Heart left ventricle (tissue), 16 donors: ENCODE results near the gene FAM53B. TPM values are rescaled to one million over a fixed set of nuclear protein-coding genes. Genes with fewer than 3 reads are reported as not detected.
A peak's percentile ranks its signal among the peaks of the same experiment; 100 is the strongest.
"Not testable (repeated sequence)": the region's sequence is repeated elsewhere in the genome, so short reads cannot be mapped to it uniquely, and the experiment has no call there.

ENCODE experiments used
- ATAC-seq, 4 donors: fragments of 200-7000 bp; cut with Tn5 transposase; one replicate each; pipeline ENCODE4 v1.9.1; 2020 to 2022; ENCODE audit warnings: moderate library complexity in 4 of 4, mild to moderate bottlenecking in 3 of 4, moderate number of reproducible peaks in 1 of 4
- DNase-seq, 5 donors: peaks; one replicate each; pipeline ENCODE4 v3.0.0-alpha.2; 2020
- H3K27ac ChIP-seq, 12 donors: fragments of 200-600 bp; sonication (generic) in 4 of 12; one replicate each; pipeline versions ENCODE4 v1.5.0 to v1.8.0; 2016 to 2022; ENCODE audit warnings: mild to moderate bottlenecking in 2 of 12
- H3K27me3 ChIP-seq, 9 donors: fragments of 200-600 bp; sonication (generic) in 2 of 9; one replicate each; pipeline versions ENCODE4 v1.5.1 to v1.8.0; 2016 to 2022; ENCODE audit warnings: mild to moderate bottlenecking in 3 of 9
- H3K36me3 ChIP-seq, 9 donors: fragments of 200-600 bp; sonication (generic) in 2 of 9; one replicate each; pipeline versions ENCODE4 v1.5.0 to v1.8.0; 2018 to 2022; ENCODE audit warnings: mild to moderate bottlenecking in 2 of 9
- H3K4me1 ChIP-seq, 12 donors: fragments of 200-600 bp; sonication (generic) in 4 of 12; one replicate each; pipeline versions ENCODE4 v1.5.0 to v1.8.0; 2016 to 2022; ENCODE audit warnings: mild to moderate bottlenecking in 3 of 12
- H3K4me3 ChIP-seq, 12 donors: fragments of 200-600 bp; sonication (generic) in 4 of 12; one replicate each; pipeline versions ENCODE4 v1.5.0 to v1.8.0; 2017 to 2022; ENCODE audit warnings: mild to moderate bottlenecking in 9 of 12, moderate library complexity in 4 of 12
- H3K9me3 ChIP-seq, 12 donors: fragments of 200-600 bp; sonication (generic) in 4 of 12; one replicate each; pipeline versions ENCODE4 v1.5.0 to v1.8.0; 2016 to 2022; ENCODE audit warnings: mild to moderate bottlenecking in 1 of 12
- POLR2A ChIP-seq, 2 donors: fragments of 450-650 bp; IDR thresholded peaks; one replicate each; pipeline ENCODE4 v1.6.1; 2017; ENCODE audit warnings: antibody characterized with exemption in 2 of 2, mild to moderate bottlenecking in 2 of 2, moderate library complexity in 2 of 2
- WGBS, 4 donors: extraction: QIAGEN DNeasy Blood & Tissue Kit in 2 of 4; methylation state at CpG; one replicate each; pipeline versions ENCODE4 v1.1.5 to v1.1.7; 2013 to 2018; 5-methylcytosine and 5-hydroxymethylcytosine counted together
- intact Hi-C, 10 donors: fragments of 100-400 bp; cut with DNase I; formaldehyde crosslinking; loops; one replicate each; pipeline versions ENCODE4 v1.11.1 to v1.14.2; 2022
- polyA plus RNA-seq, 2 donors: library from polyadenylated mRNA; stranded (reverse); fragments of 200-250 nt; gene quantifications; one replicate each; pipeline ENCODE4 v1.2.3, GENCODE V29; 2013
- total RNA-seq, 9 donors: library from RNA; depleted of rRNA in 2 of 9; stranded (reverse); fragments of >200 nt in 2 of 9; fragmentation: NEBNext Ultra II Directional in 3 of 9; extraction: Animal tissue kit (Norgen Biotek cat#: 25700) in 3 of 9; gene quantifications; one replicate each; pipeline versions ENCODE4 v1.1.0 to v1.2.4, GENCODE V29; 2016 to 2023
- TF ChIP-seq, protein P1 (sequence below), 12 donors: fragments of 200-600 bp; sonication (generic) in 4 of 12; IDR thresholded peaks; one replicate each; pipeline versions ENCODE4 v1.5.0 to v1.8.0; 2018 to 2022; ENCODE audit warnings: antibody characterized with exemption in 12 of 12, mild to moderate bottlenecking in 5 of 12
- donor health status: ischemic (EF 13 %, LVEDD 7.1; RV severe dilation, severe dysfunction).
- donor health status: healthy with polysubstance abuse.
- donor health status: DM: no; HTN: yes; CAD: no.
- donor health status: DM: no; HTN: no; CAD: no.
- donor health status: ischemic (EF 25% LVEDD 6.9; RV normal size, moderate dysfunction).
- donor health status: ischemic (EF 25% LVEDD 5.7; RV mildly dilated, moderate dysfunction).
- donor health status: healthy.
- donor health status: DM: yes; HTN: yes; CAD: no.
- donor health status: ischemic (EF 35%, LVEDD 5.7; RV mildly dilated, moderate dysfunction).
- donor health status: nonischemic (EF 11% LVEDD 7.7; RV severe dilation, severe dysfunction).
- donor health status: DM: yes; HTN: yes; CAD: no.
- donor health status: PGD.
- donor health status: ischemic (EF 29% LVEDD 5.4; RV normal size, mild dysfunction).
- donor health status: nonischemic (EF 23%, LVEDD 6.1; RV moderate dilation, normal function).

Gene FAM53B
- total and polyA plus RNA-seq, 11 donors = 23.7 to 57.7 (median 35.5) TPM

DNA sequence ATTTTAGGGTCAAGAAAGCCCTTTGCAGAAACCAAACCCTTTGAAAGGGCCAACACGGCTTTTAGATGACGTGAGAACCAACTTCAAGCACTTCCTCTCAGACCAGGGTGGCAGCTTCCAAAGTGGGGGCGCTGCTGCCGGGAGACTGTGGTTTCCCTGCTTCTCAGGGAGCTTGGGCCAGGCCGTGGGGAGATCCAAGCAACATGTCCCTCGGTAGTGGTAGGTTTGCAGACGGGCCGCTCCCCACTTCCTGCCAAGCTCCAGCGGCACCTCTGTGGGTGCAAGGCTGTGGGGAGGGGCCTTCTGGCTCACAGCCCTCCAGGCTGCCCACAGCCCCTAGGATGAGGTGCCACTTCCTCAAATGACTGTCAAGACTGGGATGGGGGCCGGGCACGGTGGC, 132.4 kb downstream of the FAM53B start:
- no peak for DNase-seq
- Histone ChIP-seq H3K4me3 (no peak overlapping the region), H3K9me3 (no peaks in the 10 kb centered on the region), H3K4me1 (peaks cover 0 to 29% (median 12%) of the 10 kb centered on the region in 12 donors), H3K27ac (peak overlapping the region in 1 of 12 donors; percentile 69), H3K27me3 (no peaks in the 10 kb centered on the region), H3K36me3 (peaks cover 0 to 8% (median 0%) of the 10 kb centered on the region in 9 donors)
- intact Hi-C loops = loop anchor here in 1 of 10 donors (10.0 kb wide), 1 partner anchor 47 kb away; no protein-coding TSS in a partner anchor
- ATAC-seq = peak in 1 of 4 donors; percentile 13
- no peak for TF ChIP-seq POLR2A (IDR thresholded peaks at IDR 0.05)
- TF ChIP-seq, protein P1, sequence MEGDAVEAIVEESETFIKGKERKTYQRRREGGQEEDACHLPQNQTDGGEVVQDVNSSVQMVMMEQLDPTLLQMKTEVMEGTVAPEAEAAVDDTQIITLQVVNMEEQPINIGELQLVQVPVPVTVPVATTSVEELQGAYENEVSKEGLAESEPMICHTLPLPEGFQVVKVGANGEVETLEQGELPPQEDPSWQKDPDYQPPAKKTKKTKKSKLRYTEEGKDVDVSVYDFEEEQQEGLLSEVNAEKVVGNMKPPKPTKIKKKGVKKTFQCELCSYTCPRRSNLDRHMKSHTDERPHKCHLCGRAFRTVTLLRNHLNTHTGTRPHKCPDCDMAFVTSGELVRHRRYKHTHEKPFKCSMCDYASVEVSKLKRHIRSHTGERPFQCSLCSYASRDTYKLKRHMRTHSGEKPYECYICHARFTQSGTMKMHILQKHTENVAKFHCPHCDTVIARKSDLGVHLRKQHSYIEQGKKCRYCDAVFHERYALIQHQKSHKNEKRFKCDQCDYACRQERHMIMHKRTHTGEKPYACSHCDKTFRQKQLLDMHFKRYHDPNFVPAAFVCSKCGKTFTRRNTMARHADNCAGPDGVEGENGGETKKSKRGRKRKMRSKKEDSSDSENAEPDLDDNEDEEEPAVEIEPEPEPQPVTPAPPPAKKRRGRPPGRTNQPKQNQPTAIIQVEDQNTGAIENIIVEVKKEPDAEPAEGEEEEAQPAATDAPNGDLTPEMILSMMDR (IDR thresholded peaks at IDR 0.05) = no peak
- WGBS, 4 donors = 84 to 95% (median 85%) methylated on average over 5 to 11 of the region's 11 CpGs

DNA sequence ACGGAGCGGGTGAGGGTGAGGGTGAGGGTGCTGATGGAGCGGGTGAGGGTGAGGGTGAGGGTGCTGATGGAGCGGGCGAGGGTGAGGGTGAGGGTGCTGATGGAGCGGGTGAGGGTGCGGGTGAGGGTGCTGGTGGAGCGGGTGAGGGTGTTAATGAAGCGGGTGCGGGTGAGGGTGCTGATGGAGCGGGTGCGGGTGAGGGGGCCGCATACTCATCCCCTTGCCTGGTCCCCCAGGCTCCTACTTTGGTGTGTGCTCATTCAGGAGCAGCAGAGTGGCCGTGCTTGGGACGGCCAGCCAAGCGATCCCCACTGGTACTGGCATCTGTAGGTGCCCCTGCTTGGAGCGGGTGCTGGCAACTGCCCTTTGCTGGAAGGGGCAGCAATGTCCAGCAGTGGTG, 133.3 kb downstream of the FAM53B start:
- not testable (repeated sequence) for H3K36me3 ChIP-seq, H3K27me3 ChIP-seq, H3K27ac ChIP-seq, H3K9me3 ChIP-seq, DNase-seq, H3K4me3 ChIP-seq, ATAC-seq
- peaks cover 0 to 29% (median 12%) of the 10 kb centered on the region in 12 donors for H3K4me1 ChIP-seq
- intact Hi-C loops = loop anchor here in 1 of 10 donors (10.0 kb wide), 1 partner anchor 46 kb away; no protein-coding TSS in a partner anchor
- 80 to 96% (median 90%) methylated on average over 14 to 17 of the region's 17 CpGs for WGBS, 4 donors

DNA sequence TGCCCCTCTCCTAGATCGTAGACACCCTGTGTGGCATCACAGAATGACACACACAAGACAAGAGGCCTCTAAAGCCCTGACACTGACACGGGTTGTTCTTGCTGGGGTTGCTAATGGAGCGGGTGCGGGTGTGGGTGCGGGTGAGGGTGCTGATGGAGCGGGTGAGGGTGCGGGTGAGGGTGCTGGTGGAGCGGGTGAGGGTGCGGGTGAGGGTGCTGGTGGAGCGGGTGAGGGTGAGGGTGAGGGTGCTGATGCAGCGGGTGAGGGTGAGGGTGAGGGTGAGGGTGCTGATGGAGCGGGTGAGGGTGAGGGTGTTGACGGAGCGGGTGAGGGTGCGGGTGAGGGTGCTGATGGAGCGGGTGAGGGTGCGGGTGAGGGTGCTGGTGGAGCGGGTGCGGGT, 134.0 kb downstream of the FAM53B start:
- WGBS, 4 donors = 94 to 98% (median 96%) methylated on average over 18 to 19 of the region's 19 CpGs
- intact Hi-C loops = loop anchor here in 1 of 10 donors (10.0 kb wide), 1 partner anchor 45 kb away; no protein-coding TSS in a partner anchor
- DNase-seq, ATAC-seq, H3K27ac ChIP-seq, H3K9me3 ChIP-seq, H3K36me3 ChIP-seq, H3K27me3 ChIP-seq, H3K4me3 ChIP-seq: not testable (repeated sequence)
- H3K4me1 ChIP-seq = peaks cover 0 to 29% (median 12%) of the 10 kb centered on the region in 12 donors

DNA sequence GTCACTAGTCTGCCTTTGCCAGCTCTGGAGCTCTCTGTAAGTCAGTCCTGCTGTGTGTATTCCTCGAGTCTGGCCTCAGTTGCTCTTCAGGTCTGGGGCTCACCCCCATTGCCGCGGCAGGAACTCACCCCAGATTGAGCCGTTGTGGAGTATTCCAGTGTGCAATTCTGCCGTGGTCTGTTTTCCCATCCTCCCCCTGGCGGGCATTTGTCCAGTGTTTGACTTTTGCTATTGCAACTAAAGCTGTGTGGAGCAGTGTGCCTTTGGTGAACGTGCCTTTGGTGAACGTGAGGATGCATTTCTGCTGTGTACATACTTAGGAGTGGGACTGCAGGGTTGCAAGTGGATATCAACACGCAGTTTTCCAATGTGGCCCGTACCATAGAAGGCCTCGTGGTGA, 134.5 kb downstream of the FAM53B start:
- WGBS, 4 donors = 82 to 90% (median 85%) methylated on average over 10 to 11 of the region's 11 CpGs

DNA sequence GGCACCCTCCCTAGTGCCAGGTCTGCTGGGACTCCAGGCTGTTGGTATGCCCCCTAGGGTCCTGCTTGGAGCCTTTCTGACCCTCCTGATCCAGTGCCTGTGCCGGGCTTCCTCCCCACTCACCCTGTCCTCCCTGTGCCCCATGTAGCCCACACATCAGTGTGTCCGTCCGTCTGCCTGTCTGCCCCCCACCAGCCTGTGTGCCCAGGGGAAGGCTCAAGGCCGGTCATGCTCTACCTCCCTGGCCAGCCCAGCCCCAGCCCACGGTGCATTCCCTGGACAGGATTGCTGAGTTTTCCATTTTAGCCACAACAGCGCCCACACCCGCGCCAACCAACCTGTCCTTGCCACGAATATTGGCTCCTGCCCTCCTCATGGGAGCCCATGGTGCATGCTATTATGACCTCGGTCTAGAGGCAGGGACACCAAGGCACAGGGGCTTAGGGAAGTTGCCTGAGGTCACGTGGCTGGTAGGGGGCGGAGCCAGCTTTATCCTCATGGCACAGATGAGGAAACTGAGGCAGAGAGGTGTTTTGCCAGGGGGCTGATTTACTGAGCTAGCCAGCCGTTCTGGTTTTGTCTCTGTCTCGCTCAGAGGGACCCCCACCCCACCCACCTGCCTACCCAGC, 136.0 kb downstream of the FAM53B start:
- H3K4me1 ChIP-seq = peaks cover 0 to 22% (median 8%) of the 10 kb centered on the region in 12 donors
- H3K27me3 ChIP-seq = no peaks in the 10 kb centered on the region
- H3K36me3 ChIP-seq = no peaks in the 10 kb centered on the region
- H3K27ac ChIP-seq = no peak overlapping the region
- DNase-seq (no peak), ATAC-seq (no peak)
- no peak overlapping the region for H3K4me3 ChIP-seq
- H3K9me3 ChIP-seq = no peaks in the 10 kb centered on the region
- intact Hi-C loops = no loop called here
- TF ChIP-seq POLR2A (IDR thresholded peaks at IDR 0.05) = no peak
- TF ChIP-seq, protein P1 (IDR thresholded peaks at IDR 0.05) = no peak
- 94 to 100% (median 96%) methylated on average over 12 to 14 of the region's 14 CpGs for WGBS, 4 donors

More for the DNA sequence above, 134.5 kb downstream of the FAM53B start:
- TF ChIP-seq POLR2A (IDR thresholded peaks at IDR 0.05) = no peak
- TF ChIP-seq, protein P1 (IDR thresholded peaks at IDR 0.05) = no peak
- no peak overlapping the region for H3K27ac ChIP-seq
- no peaks in the 10 kb centered on the region for H3K36me3 ChIP-seq
- no peak overlapping the region for H3K4me3 ChIP-seq
- H3K27me3 ChIP-seq = no peaks in the 10 kb centered on the region
- ATAC-seq (no peak), DNase-seq (no peak)
- peaks cover 0 to 29% (median 12%) of the 10 kb centered on the region in 12 donors for H3K4me1 ChIP-seq
- no peaks in the 10 kb centered on the region for H3K9me3 ChIP-seq
- intact Hi-C loops = loop anchor here in 1 of 10 donors (10.0 kb wide), 1 partner anchor 45 kb away; no protein-coding TSS in a partner anchor
